H1 (cell line): ENCODE results near the gene ST6GALNAC2. TPM values are rescaled to one million over a fixed set of nuclear protein-coding genes. Genes with fewer than 3 reads are reported as not detected.

Source experiments
- CTCF ChIA-PET: fragments of 300-600 bp; sonication (Branson Sonifier 250); formaldehyde crosslinking; loops from one replicate; lab custom pipeline; 2021; ENCODE audit not compliant: partially characterized antibody; lab: Charles Lee
- POLR2A ChIA-PET: fragments of 300-600 bp; sonication (Branson Sonifier 250); formaldehyde crosslinking; loops from one replicate; lab custom pipeline; 2021; ENCODE audit warnings: inconsistent platforms; ENCODE audit not compliant: partially characterized antibody; lab: Charles Lee
- DNase-seq, 2 experiments: peaks; one replicate each; pipeline versions ENCODE4 v3.0.0 to v3.0.0-alpha.2; 2010 to 2022; ENCODE audit warnings: low spot score in 2 of 2, low read depth in 1 of 2, mixed read lengths in 1 of 2
- FAIRE-seq: peaks from 2 replicates; lab custom pipeline; 2011; peaks lifted over from hg19 to GRCh38; lab: Jason Lieb, UNC
- H2AFZ ChIP-seq: 2 replicates; pipeline ENCODE4 v1.8.1; 2012; ENCODE audit warnings: low read length, inconsistent platforms
- H2AK5ac ChIP-seq: 2 replicates; pipeline ENCODE4 v1.6.1; 2013; ENCODE audit warnings: low read depth, low read length
- H2BK120ac ChIP-seq: replicated peaks from 2 replicates; pipeline ENCODE3; 2013; ENCODE audit warnings: low read depth, low read length, inconsistent platforms
- H2BK12ac ChIP-seq: 2 replicates; pipeline ENCODE4 v1.6.1; 2013; ENCODE audit warnings: low read depth, low read length
- H2BK15ac ChIP-seq: 2 replicates; pipeline ENCODE4 v1.6.1; 2013; ENCODE audit warnings: low read length
- H2BK20ac ChIP-seq: 2 replicates; pipeline ENCODE4 v1.6.1; 2013; ENCODE audit warnings: low read length
- H2BK5ac ChIP-seq: 2 replicates; pipeline ENCODE4 v1.6.1; 2013; ENCODE audit warnings: low read depth, low read length
- H3K14ac ChIP-seq: 2 replicates; pipeline ENCODE4 v1.6.1; 2013; ENCODE audit warnings: inconsistent platforms; ENCODE audit not compliant: insufficient read length
- H3K18ac ChIP-seq: 2 replicates; pipeline ENCODE4 v1.6.1; 2013; ENCODE audit warnings: low read length; ENCODE audit errors: extremely low read depth
- H3K23ac ChIP-seq: 2 replicates; pipeline ENCODE4 v1.6.1; 2013; ENCODE audit warnings: inconsistent platforms; ENCODE audit not compliant: insufficient read length
- H3K23me2 ChIP-seq: 2 replicates; pipeline ENCODE4 v1.6.1; 2013; ENCODE audit warnings: low read depth, low read length
- H3K27ac ChIP-seq: 2 replicates; pipeline ENCODE4 v1.6.1; 2011; ENCODE audit warnings: low read depth, low read length, inconsistent platforms
- H3K27me3 ChIP-seq, 4 experiments: replicated peaks in 1 of 4; 1 replicate in 1 of 4; 2 replicates in 3 of 4; pipeline versions ENCODE4 v1.6.1 to v1.8.1; 2011 to 2013; ENCODE audit warnings: low read length in 3 of 4, mild to moderate bottlenecking in 3 of 4, inconsistent platforms in 2 of 4, mixed read lengths in 2 of 4, moderate library complexity in 1 of 4; ENCODE audit not compliant: control insufficient read depth in 3 of 4, insufficient read depth in 3 of 4; ENCODE audit errors: extremely low read depth in 1 of 4
- H3K36me3 ChIP-seq, 4 experiments: 2 replicates each; pipeline versions ENCODE4 v1.6.1 to v1.8.1; 2011 to 2013; ENCODE audit warnings: mild to moderate bottlenecking in 4 of 4, low read length in 3 of 4, moderate library complexity in 2 of 4, control low read depth in 1 of 4, inconsistent platforms in 1 of 4; ENCODE audit not compliant: insufficient read depth in 4 of 4, control insufficient read depth in 2 of 4
- H3K4ac ChIP-seq: replicated peaks from 2 replicates; pipeline ENCODE3; 2013; ENCODE audit warnings: low read length, low read depth, mixed read lengths, inconsistent platforms; ENCODE audit not compliant: insufficient read length
- H3K4me1 ChIP-seq, 4 experiments: replicated peaks in 1 of 4; 1 replicate in 1 of 4; 2 replicates in 3 of 4; pipeline versions ENCODE4 v1.6.1 to v1.8.1; 2011 to 2013; ENCODE audit warnings: low read length in 3 of 4, inconsistent platforms in 2 of 4, mixed read lengths in 1 of 4; ENCODE audit not compliant: insufficient read depth in 4 of 4, control insufficient read depth in 3 of 4
- H3K4me2 ChIP-seq, 2 experiments: 2 replicates each; pipeline versions ENCODE4 v1.6.1 to v1.8.1; 2011 to 2013; ENCODE audit warnings: low read depth in 2 of 2, low read length in 2 of 2, control low read depth in 1 of 2, inconsistent platforms in 1 of 2, mild to moderate bottlenecking in 1 of 2; ENCODE audit not compliant: insufficient read depth in 1 of 2
- H3K4me3 ChIP-seq, 4 experiments: fragments of 200-600, 300-600 bp in 1 of 4; sonication (generic), shearing (Covaris generic), sonication (Bioruptor Twin) in 1 of 4; 2 replicates each; pipeline versions ENCODE4 v1.5.1 to v1.8.1; 2011 to 2016; ENCODE audit warnings: low read length in 4 of 4, low read depth in 3 of 4, control low read depth in 2 of 4, inconsistent platforms in 2 of 4, mild to moderate bottlenecking in 2 of 4, mixed read lengths in 1 of 4, moderate library complexity in 1 of 4; ENCODE audit not compliant: insufficient read depth in 2 of 4; ENCODE audit errors: extremely low read depth in 1 of 4
- H3K56ac ChIP-seq: replicated peaks from 2 replicates; pipeline ENCODE3; 2013; ENCODE audit warnings: low read depth, mild to moderate bottlenecking, mixed read lengths, low read length, inconsistent platforms; ENCODE audit not compliant: insufficient read length
- H3K79me1 ChIP-seq: 2 replicates; pipeline ENCODE4 v1.6.1; 2013; ENCODE audit warnings: low read depth, low read length, control low read depth
- H3K79me2 ChIP-seq, 2 experiments: 2 replicates each; pipeline versions ENCODE4 v1.6.1 to v1.8.1; 2012 to 2013; ENCODE audit warnings: low read length in 2 of 2, mild to moderate bottlenecking in 2 of 2, inconsistent platforms in 1 of 2; ENCODE audit not compliant: insufficient read depth in 2 of 2, control insufficient read depth in 1 of 2
- H3K9ac ChIP-seq, 4 experiments: replicated peaks in 1 of 4; 1 replicate in 1 of 4; 2 replicates in 3 of 4; pipeline versions ENCODE4 v1.6.1 to v1.8.1; 2011 to 2013; ENCODE audit warnings: low read depth in 3 of 4, low read length in 3 of 4, control low read depth in 2 of 4, mild to moderate bottlenecking in 2 of 4, moderate library complexity in 2 of 4, inconsistent platforms in 1 of 4; ENCODE audit errors: extremely low read depth in 1 of 4
- H3K9me3 ChIP-seq, 2 experiments: 2 replicates each; pipeline versions ENCODE4 v1.6.1 to v1.8.1; 2012 to 2013; ENCODE audit warnings: mild to moderate bottlenecking in 2 of 2, moderate library complexity in 2 of 2, control low read depth in 1 of 2, inconsistent platforms in 1 of 2, low read depth in 1 of 2, low read length in 1 of 2, mixed read lengths in 1 of 2; ENCODE audit not compliant: insufficient read depth in 2 of 2
- H4K20me1 ChIP-seq, 2 experiments: replicated peaks in 1 of 2; 2 replicates each; pipeline versions ENCODE3 to v1.8.1; 2011 to 2013; ENCODE audit warnings: inconsistent platforms in 2 of 2, low read length in 2 of 2, mild to moderate bottlenecking in 1 of 2; ENCODE audit not compliant: insufficient read depth in 2 of 2, control insufficient read depth in 1 of 2
- H4K5ac ChIP-seq: 2 replicates; pipeline ENCODE4 v1.6.1; 2013; ENCODE audit warnings: low read length, low read depth, mixed read lengths, inconsistent platforms; ENCODE audit not compliant: insufficient read length
- H4K8ac ChIP-seq: 2 replicates; pipeline ENCODE4 v1.8.0; 2013; ENCODE audit warnings: mild to moderate bottlenecking, moderate library complexity, low read length, inconsistent platforms; ENCODE audit not compliant: insufficient read depth; ENCODE audit errors: extremely low read depth
- H4K91ac ChIP-seq: replicated peaks from 2 replicates; pipeline ENCODE3; 2013; ENCODE audit warnings: low read length, mixed read lengths, inconsistent platforms; ENCODE audit not compliant: insufficient read length
- BACH1 ChIP-seq: IDR thresholded peaks from 2 replicates; pipeline ENCODE4 v1.6.1; 2012; ENCODE audit warnings: low read length, improper control_type of control experiment
- BRCA1 ChIP-seq: IDR thresholded peaks from 2 replicates; pipeline ENCODE4 v1.6.1; 2012; ENCODE audit warnings: low read depth, low read length, improper control_type of control experiment
- CTCF ChIP-seq, 3 experiments: IDR thresholded peaks; 1 replicate in 2 of 3; 2 replicates in 1 of 3; pipeline versions ENCODE4 v1.5.1 to v1.6.1; 2011; ENCODE audit warnings: low read length in 3 of 3, mild to moderate bottlenecking in 3 of 3, inconsistent platforms in 2 of 3, low read depth in 1 of 3, moderate library complexity in 1 of 3; ENCODE audit not compliant: insufficient read depth in 1 of 3; ENCODE audit errors: control extremely low read depth in 1 of 3
- EZH2 ChIP-seq: fragments of 200-600 bp; sonication (generic); IDR thresholded peaks from 2 replicates; pipeline ENCODE4 v1.7.1; 2012; ENCODE audit warnings: low read depth, mild to moderate bottlenecking, moderate library complexity, low read length, inconsistent platforms; ENCODE audit not compliant: severe bottlenecking
- KDM5A ChIP-seq: fragments of 200-600 bp; IDR thresholded peaks from 2 replicates; pipeline ENCODE4 v1.7.1; 2012; ENCODE audit warnings: mild to moderate bottlenecking, low read length, inconsistent platforms, mixed read lengths
- RAD21 ChIP-seq, 2 experiments: IDR thresholded peaks in 1 of 2; conservative IDR thresholded peaks in 1 of 2; 2 replicates each; pipeline ENCODE4 v1.6.1; 2011; ENCODE audit warnings: low read depth in 2 of 2, low read length in 2 of 2, improper control_type of control experiment in 1 of 2, inconsistent platforms in 1 of 2, mild to moderate bottlenecking in 1 of 2, moderate library complexity in 1 of 2
- TAF7 ChIP-seq: optimal IDR thresholded peaks from 2 replicates; pipeline ENCODE3; 2011; ENCODE audit warnings: low read depth, mild to moderate bottlenecking, inconsistent platforms, low read length, moderate library complexity, borderline replicate concordance
- WGBS, 2 experiments: shearing (Covaris generic) in 1 of 2; methylation state at CpG; one replicate each; pipeline versions ENCODE4 v1.1.6 to v1.1.7; 2013 to 2015; ENCODE audit warnings: low lambda C conversion rate in 2 of 2, mixed read lengths in 2 of 2, inconsistent platforms in 1 of 2, low coverage in 1 of 2, missing lambda C conversion rate in 1 of 2; ENCODE audit not compliant: insufficient replicate concordance in 2 of 2, insufficient coverage in 1 of 2, insufficient read length in 1 of 2; ENCODE audit errors: extremely low coverage in 1 of 2, missing lambda C conversion rate in 1 of 2; 5-methylcytosine and 5-hydroxymethylcytosine counted together
- polyA plus RNA-seq, 7 experiments: library from polyadenylated mRNA; depleted of rRNA in 3 of 7; stranded (reverse) in 5 of 7; unstranded in 2 of 7; fragments of >200 nt in 5 of 7; fragments of 200-250 nt in 2 of 7; gene quantifications; 1 replicate in 5 of 7; 2 replicates in 1 of 7; 4 replicates in 1 of 7; pipeline versions ENCODE4 v1.2.1 to v1.2.3, GENCODE V29; 2011 to 2013; ENCODE audit warnings: missing spikeins in 2 of 7, mixed read lengths in 2 of 7
- total RNA-seq: library from RNA; stranded (reverse); fragmentation: NEBNext Ultra II Directional; extraction: Animal tissue kit (Norgen Biotek cat#: 25700); gene quantifications from 2 replicates; pipeline ENCODE4 v1.2.1, GENCODE V29; 2021

Gene ST6GALNAC2
- total and polyA plus RNA-seq, 2 of the 8 experiments (the other 6 are each of a cell fraction or from before 2014, with no cell fraction given): 0.09 TPM; not detected in 1

DNA sequence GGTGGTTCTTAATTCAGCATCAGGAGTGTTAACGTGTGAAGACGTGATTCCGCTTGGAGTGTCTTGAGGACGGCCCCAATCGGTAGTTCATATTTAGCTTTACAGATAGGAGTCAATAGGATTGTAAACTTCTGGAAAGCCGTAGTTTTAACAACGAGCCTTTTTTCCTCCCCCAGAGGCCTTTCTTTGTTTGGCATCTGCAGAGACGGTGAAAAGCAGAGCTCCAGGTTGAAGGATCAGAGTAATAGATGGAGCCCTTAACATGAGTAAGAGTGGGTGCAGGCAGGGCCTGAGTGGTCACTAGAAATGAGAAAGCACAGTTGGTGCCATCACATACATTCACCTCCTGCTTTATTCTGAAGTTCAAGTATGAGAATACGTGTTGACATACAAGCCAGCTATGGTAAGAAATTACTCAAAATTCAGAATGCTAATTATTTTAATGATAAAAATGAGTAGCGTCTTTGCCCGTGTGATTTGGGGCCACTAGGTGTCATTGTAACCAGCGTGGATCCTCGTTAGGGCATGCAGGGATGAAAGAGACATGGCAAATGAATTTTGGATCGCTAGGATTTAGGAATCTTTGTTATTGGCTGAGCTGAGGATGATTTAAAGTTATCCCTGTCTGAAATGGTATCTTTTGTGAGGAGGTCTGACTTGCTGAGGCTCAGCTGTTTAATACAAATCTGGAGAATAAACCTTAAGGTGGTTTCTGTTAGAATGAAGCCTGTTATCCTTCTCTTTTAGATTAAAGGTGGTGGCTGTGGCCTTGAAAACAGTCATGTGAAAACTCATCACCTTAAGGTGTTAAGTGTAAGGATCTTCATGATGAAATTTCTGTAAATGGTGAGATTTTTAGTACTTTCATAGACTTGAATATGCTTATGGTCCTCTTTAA is 27.2 kb downstream of the ST6GALNAC2 start:
- H3K27me3 ChIP-seq: no peaks in the 10 kb centered on the region
- no peak overlapping the region for H3K56ac ChIP-seq
- H3K79me2 ChIP-seq: peaks cover 23 to 53% of the 10 kb centered on the region in 2 experiments
- H2BK15ac ChIP-seq: no peak overlapping the region
- H3K4me2 ChIP-seq: peak overlapping the region; percentile 75 to 76
- H2AFZ ChIP-seq: no peak overlapping the region
- H2BK12ac ChIP-seq: peak overlapping the region; percentile 45; the same call in 1 of the 2 replicates
- no peak overlapping the region for H4K8ac ChIP-seq
- H3K18ac ChIP-seq: peak overlapping the region; percentile 68
- H3K14ac ChIP-seq: no peak overlapping the region
- peak overlapping the region; percentile 89; the same call in 1 of the 2 replicates for H2BK5ac ChIP-seq
- peaks cover 15 to 22% of the 10 kb centered on the region in 2 experiments for H4K20me1 ChIP-seq
- H3K4ac ChIP-seq: no peak overlapping the region
- peak overlapping the region; percentile 57; the same call in 1 of the 2 replicates for H2AK5ac ChIP-seq
- H4K91ac ChIP-seq: peak overlapping the region; percentile 87
- H3K27ac ChIP-seq: peak overlapping the region; percentile 93
- peak overlapping the region; percentile 89 to 100 (median 97) for H3K4me3 ChIP-seq
- ChIA-PET POLR2A (interaction anchor here (0.8 to 8.0 kb wide), 27 partner anchors 11 to 205 kb away, joined by 3 to 133 read pairs (median 4); partner anchors contain the start of genes CYGB, JMJD6, METTL23 and MFSD11), CTCF (interaction anchor here (0.6 to 5.3 kb wide), 26 partner anchors 12 to 1424 kb away, joined by 3 to 71 read pairs (median 6); partner anchors contain the start of genes PRCD, ST6GALNAC2 and UBE2O)
- H3K23ac ChIP-seq: no peak overlapping the region
- no peak overlapping the region for H2BK20ac ChIP-seq
- DNase-seq: no peak
- H3K9ac ChIP-seq: peak overlapping the region; percentile 94 to 100 (median 100)
- TF ChIP-seq KDM5A: peak; percentile 48; the same call in 1 of the 2 replicates
- no peak for TF ChIP-seq EZH2
- TF ChIP-seq RAD21 (IDR thresholded peaks at IDR 0.05 in 1 of 2, conservative IDR thresholded peaks at IDR 0.05 in 1 of 2; ENCODE audit: low read depth in 2 of 2, low read length in 2 of 2): peak; percentile 41 to 42
- TF ChIP-seq BRCA1: no peak
- TF ChIP-seq CTCF (IDR thresholded peaks at IDR 0.05; ENCODE audit: control extremely low read depth in 1 of 3, insufficient read depth in 1 of 3, low read depth in 1 of 3, low read length in 3 of 3): peak in 2 of 3 experiments; percentile 19 to 31; a peak in 2 of 4 replicates
- no peak for TF ChIP-seq BACH1
- peak; percentile 32 for TF ChIP-seq TAF7
- 3% methylated on average over 14 of the region's 14 CpGs; no CpG with 5 or more reads in 1 of the 2 experiments for WGBS, 2 experiments
- peaks cover 2% of the 10 kb centered on the region; the same call in 1 of the 2 replicates for H3K23me2 ChIP-seq
- H3K36me3 ChIP-seq: peaks cover 19 to 44% (median 32%) of the 10 kb centered on the region in 4 experiments
- FAIRE-seq: no peak
- H2BK120ac ChIP-seq: no peak overlapping the region
- H3K79me1 ChIP-seq: peaks cover 10% of the 10 kb centered on the region
- no peaks in the 10 kb centered on the region for H3K9me3 ChIP-seq
- H3K4me1 ChIP-seq: peaks cover 2 to 10% (median 5%) of the 10 kb centered on the region in 4 experiments; a peak in 6 of 7 replicates
- H4K5ac ChIP-seq: peak overlapping the region; percentile 84
